K562 (cell line): ENCODE data around the gene DPH7. TPM values are rescaled to one million over a fixed set of nuclear protein-coding genes. Genes with fewer than 3 reads are reported as not detected.
A peak's percentile ranks its signal among the peaks of the same experiment; 100 is the strongest.

Experiments used
- BCLAF1 ChIP-seq, 2 experiments: fragments of 450-650 bp in 1 of 2; IDR thresholded peaks; 2 replicates each; pipeline ENCODE4 v1.6.1; 2011 to 2017; ENCODE audit warnings: low read depth in 2 of 2, antibody characterized with exemption in 1 of 2, borderline replicate concordance in 1 of 2, low read length in 1 of 2, mild to moderate bottlenecking in 1 of 2, mixed read lengths in 1 of 2; ENCODE audit not compliant: control insufficient read depth in 1 of 2
- E2F3 ChIP-seq: fragments of 250-450 bp; sonication (Bioruptor Pico); IDR thresholded peaks from 2 replicates; pipeline ENCODE4 v1.4.0; 2020; ENCODE audit warnings: mild to moderate bottlenecking
- ELF4 ChIP-seq: fragments of 450-650 bp; formaldehyde crosslinking; IDR thresholded peaks from 2 replicates; pipeline ENCODE4 v1.4.0; 2022; ENCODE audit warnings: missing genetic modification characterization
- FOS ChIP-seq: IDR thresholded peaks from 3 replicates; pipeline ENCODE4 v1.6.1; 2011; ENCODE audit not compliant: insufficient read length; ENCODE audit errors: extremely low read depth
- HCFC1 ChIP-seq: IDR thresholded peaks from 2 replicates; pipeline ENCODE4 v1.6.1; 2012; ENCODE audit warnings: low read depth, low read length, improper control_type of control experiment
- NCOA4 ChIP-seq: fragments of 450-650 bp; IDR thresholded peaks from 2 replicates; pipeline ENCODE4 v1.6.1; 2018; ENCODE audit warnings: mild to moderate bottlenecking; ENCODE audit not compliant: partially characterized antibody
- NKRF ChIP-seq: fragments of 450-650 bp; IDR thresholded peaks from 2 replicates; pipeline ENCODE4 v1.6.1; 2016; ENCODE audit warnings: borderline replicate concordance
- RBBP5 ChIP-seq: fragments of 200-600 bp; sonication (generic); IDR thresholded peaks from 2 replicates; pipeline ENCODE4 v1.6.1; 2012; ENCODE audit warnings: borderline replicate concordance, mild to moderate bottlenecking, low read length, control low read depth, inconsistent platforms; ENCODE audit not compliant: insufficient read depth, poor library complexity, severe bottlenecking
- RBM17 ChIP-seq: fragments of 200-400 bp; formaldehyde crosslinking; IDR thresholded peaks from 2 replicates; pipeline ENCODE4 v1.6.1; 2017; ENCODE audit warnings: low read depth, mild to moderate bottlenecking, low read length, borderline replicate concordance
- RBM39 ChIP-seq: fragments of 200-400 bp; formaldehyde crosslinking; optimal IDR thresholded peaks from 2 replicates; pipeline ENCODE3; 2018; ENCODE audit warnings: low read depth, low read length
- SMARCC2 ChIP-seq: fragments of 450-650 bp; IDR thresholded peaks from 2 replicates; pipeline ENCODE4 v1.6.1; 2017; ENCODE audit warnings: antibody characterized with exemption, moderate library complexity, mild to moderate bottlenecking, low read depth
- polyA plus RNA-seq, 8 experiments: library from polyadenylated mRNA; depleted of rRNA in 4 of 8; stranded (reverse) in 5 of 8; unstranded in 3 of 8; fragments of >200 nt; fragmentation: Nextera tagmentation in 2 of 8; fragmentation: Illumina TruSeq in 1 of 8; extraction: Ambion mirVana in 2 of 8; extraction: Trizol in 1 of 8; gene quantifications; 2 replicates each; pipeline versions ENCODE4 v1.2.1 to v1.2.3, GENCODE V29; 2011 to 2014; ENCODE audit warnings: inconsistent platforms in 1 of 8, missing spikeins in 1 of 8
- total RNA-seq, 7 experiments: library from RNA; depleted of rRNA in 6 of 7; stranded (reverse); fragments of >200 nt in 6 of 7; fragmentation: Illumina TruSeq in 2 of 7; extraction: Trizol in 2 of 7; gene quantifications; 2 replicates each; pipeline versions ENCODE4 v1.2.1 to v1.2.3, GENCODE V29; 2011 to 2021; ENCODE audit warnings: low replicate concordance in 1 of 7
- TF ChIP-seq, protein P1 (sequence below): sonication (generic); formaldehyde crosslinking; IDR thresholded peaks from 2 replicates; pipeline ENCODE4 v1.8.0; 2023; ENCODE audit warnings: missing genetic modification reagents, mild to moderate bottlenecking, borderline replicate concordance
- TF ChIP-seq, protein P2 (sequence below): IDR thresholded peaks from 2 replicates; pipeline ENCODE4 v1.6.1; 2012; ENCODE audit warnings: low read depth, low read length, improper control_type of control experiment, borderline replicate concordance

The DPH7 gene
- total and polyA plus RNA-seq, 9 of the 15 experiments (the other 6 are each of a cell fraction or from before 2014, with no cell fraction given) = 13.9 to 68.6 (median 41.3) TPM

DNA sequence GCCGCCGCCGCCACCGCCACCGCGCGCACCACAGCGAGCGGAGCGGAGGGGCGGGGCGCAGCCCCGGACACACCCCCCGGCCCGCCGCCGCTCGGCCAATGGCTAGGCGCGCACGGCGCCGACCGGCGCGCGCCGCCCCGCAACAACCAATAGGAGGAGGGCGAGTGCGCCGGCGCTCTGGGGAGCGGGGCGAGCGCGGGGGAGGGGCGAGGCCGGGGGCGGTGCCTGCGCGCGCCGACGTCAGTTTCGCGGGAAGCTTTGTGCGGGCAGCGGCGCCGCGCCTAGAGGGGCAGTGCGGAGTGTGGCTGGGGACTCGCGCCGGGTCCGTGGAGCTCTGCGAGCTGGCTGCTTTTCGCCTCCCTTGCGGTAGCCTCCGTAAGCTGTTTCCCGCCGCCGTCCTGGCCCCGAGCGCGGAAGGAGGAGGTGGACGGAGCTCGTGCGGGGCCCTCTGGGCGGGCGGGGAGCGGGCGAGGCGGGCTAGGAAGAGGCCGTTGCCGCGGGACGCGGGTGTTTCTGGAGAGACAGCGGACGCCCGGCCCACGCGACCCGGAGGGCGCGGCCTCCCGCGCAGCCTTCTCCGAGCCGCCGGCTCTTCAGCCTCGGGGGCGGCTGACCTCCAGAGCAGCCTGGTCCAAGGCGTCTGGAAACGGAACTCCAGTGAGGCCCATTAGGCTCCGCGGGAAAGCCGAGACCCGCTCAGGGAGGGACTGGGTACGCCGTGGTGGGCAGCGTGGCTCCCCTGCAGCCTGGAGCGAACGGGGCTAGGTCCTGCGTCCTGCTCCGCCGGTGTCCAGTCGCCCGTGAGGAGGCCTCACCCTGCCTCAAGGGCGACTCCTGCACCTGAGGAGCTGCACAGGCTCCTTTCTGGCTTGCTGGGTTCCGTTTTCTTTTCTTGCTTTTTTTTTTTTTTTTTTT, 12.0 kb upstream of the DPH7 start, which contains the start of gene ZMYND19 (continued):
- TF ChIP-seq NKRF (peak; percentile 73; the same call in 1 of the 2 replicates), RBM17 (no peak), BCLAF1 (IDR thresholded peaks at IDR 0.05; ENCODE audit: borderline replicate concordance in 1 of 2, control insufficient read depth in 1 of 2, low read depth in 2 of 2, low read length in 1 of 2) (no peak), RBM39 (no peak), SMARCC2 (no peak), FOS (peak; percentile 61), RBBP5 (no peak), ELF4 (CRISPR knock-in tag) (no peak), NCOA4 (no peak), HCFC1 (no peak), E2F3 (no peak)
- TF ChIP-seq, protein P1, sequence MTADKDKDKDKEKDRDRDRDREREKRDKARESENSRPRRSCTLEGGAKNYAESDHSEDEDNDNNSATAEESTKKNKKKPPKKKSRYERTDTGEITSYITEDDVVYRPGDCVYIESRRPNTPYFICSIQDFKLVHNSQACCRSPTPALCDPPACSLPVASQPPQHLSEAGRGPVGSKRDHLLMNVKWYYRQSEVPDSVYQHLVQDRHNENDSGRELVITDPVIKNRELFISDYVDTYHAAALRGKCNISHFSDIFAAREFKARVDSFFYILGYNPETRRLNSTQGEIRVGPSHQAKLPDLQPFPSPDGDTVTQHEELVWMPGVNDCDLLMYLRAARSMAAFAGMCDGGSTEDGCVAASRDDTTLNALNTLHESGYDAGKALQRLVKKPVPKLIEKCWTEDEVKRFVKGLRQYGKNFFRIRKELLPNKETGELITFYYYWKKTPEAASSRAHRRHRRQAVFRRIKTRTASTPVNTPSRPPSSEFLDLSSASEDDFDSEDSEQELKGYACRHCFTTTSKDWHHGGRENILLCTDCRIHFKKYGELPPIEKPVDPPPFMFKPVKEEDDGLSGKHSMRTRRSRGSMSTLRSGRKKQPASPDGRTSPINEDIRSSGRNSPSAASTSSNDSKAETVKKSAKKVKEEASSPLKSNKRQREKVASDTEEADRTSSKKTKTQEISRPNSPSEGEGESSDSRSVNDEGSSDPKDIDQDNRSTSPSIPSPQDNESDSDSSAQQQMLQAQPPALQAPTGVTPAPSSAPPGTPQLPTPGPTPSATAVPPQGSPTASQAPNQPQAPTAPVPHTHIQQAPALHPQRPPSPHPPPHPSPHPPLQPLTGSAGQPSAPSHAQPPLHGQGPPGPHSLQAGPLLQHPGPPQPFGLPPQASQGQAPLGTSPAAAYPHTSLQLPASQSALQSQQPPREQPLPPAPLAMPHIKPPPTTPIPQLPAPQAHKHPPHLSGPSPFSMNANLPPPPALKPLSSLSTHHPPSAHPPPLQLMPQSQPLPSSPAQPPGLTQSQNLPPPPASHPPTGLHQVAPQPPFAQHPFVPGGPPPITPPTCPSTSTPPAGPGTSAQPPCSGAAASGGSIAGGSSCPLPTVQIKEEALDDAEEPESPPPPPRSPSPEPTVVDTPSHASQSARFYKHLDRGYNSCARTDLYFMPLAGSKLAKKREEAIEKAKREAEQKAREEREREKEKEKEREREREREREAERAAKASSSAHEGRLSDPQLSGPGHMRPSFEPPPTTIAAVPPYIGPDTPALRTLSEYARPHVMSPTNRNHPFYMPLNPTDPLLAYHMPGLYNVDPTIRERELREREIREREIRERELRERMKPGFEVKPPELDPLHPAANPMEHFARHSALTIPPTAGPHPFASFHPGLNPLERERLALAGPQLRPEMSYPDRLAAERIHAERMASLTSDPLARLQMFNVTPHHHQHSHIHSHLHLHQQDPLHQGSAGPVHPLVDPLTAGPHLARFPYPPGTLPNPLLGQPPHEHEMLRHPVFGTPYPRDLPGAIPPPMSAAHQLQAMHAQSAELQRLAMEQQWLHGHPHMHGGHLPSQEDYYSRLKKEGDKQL (CRISPR knock-in tag) = no peak
- TF ChIP-seq, protein P2, sequence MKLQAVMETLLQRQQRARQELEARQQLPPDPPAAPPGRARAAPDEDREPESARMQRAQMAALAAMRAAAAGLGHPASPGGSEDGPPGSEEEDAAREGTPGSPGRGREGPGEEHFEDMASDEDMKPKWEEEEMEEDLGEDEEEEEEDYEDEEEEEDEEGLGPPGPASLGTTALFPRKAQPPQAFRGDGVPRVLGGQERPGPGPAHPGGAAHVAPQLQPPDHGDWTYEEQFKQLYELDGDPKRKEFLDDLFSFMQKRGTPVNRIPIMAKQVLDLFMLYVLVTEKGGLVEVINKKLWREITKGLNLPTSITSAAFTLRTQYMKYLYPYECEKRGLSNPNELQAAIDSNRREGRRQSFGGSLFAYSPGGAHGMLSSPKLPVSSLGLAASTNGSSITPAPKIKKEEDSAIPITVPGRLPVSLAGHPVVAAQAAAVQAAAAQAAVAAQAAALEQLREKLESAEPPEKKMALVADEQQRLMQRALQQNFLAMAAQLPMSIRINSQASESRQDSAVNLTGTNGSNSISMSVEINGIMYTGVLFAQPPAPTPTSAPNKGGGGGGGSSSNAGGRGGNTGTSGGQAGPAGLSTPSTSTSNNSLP = no peak
